ENCODE measurements around the gene MRPL44.
"Not testable (repeated sequence)": the region's sequence is repeated elsewhere in the genome, so short reads cannot be mapped to it uniquely, and the experiment has no call there.

The MRPL44 gene

GRCh38 chr2:223934870-223935269 is 22.4 kb upstream of the MRPL44 start:
- no peak for DNase-seq
- TF ChIP-seq CTCF (IDR thresholded peaks at IDR 0.05; ENCODE audit: low read depth, low read length), result no peak
- Histone ChIP-seq H3K9me3 (no peaks in the 10 kb centered on the region), H3K36me3 (no peaks in the 10 kb centered on the region; the same call in none of the 2 replicates), H3K27me3 (no peaks in the 10 kb centered on the region), H3K4me1 (peaks cover 8% of the 10 kb centered on the region), H3K4me3 (ENCODE audit: low read depth, low read length) (no peak overlapping the region)

- H3K36me3 ChIP-seq, result no peaks in the 10 kb centered on the region; the same call in none of the 2 replicates
- no peaks in the 10 kb centered on the region for H3K27me3 ChIP-seq
- H3K9me3 ChIP-seq, result no peaks in the 10 kb centered on the region
- TF ChIP-seq CTCF (IDR thresholded peaks at IDR 0.05; ENCODE audit: low read depth, low read length), result no peak
- no peak for DNase-seq
- no peak overlapping the region for H3K4me3 ChIP-seq (ENCODE audit: low read depth, low read length)
- peaks cover 3% of the 10 kb centered on the region for H3K4me1 ChIP-seq
Observed at GRCh38 chr2:223935459-223936125, 21.7 kb upstream of the MRPL44 start.

- Histone ChIP-seq H3K4me3 (ENCODE audit: low read depth, low read length) (no peak overlapping the region), H3K9me3 (no peaks in the 10 kb centered on the region), H3K27me3 (no peaks in the 10 kb centered on the region), H3K36me3 (no peaks in the 10 kb centered on the region; the same call in none of the 2 replicates), H3K4me1 (no peaks in the 10 kb centered on the region)
- no peak for TF ChIP-seq CTCF (IDR thresholded peaks at IDR 0.05; ENCODE audit: low read depth, low read length)
- DNase-seq, result no peak
Observed at GRCh38 chr2:223936862-223937326, 20.4 kb upstream of the MRPL44 start.

GRCh38 chr2:223937535-223937934 is 19.7 kb upstream of the MRPL44 start:
- no peak for TF ChIP-seq CTCF (IDR thresholded peaks at IDR 0.05; ENCODE audit: low read depth, low read length)
- H3K27me3 ChIP-seq, result no peaks in the 10 kb centered on the region
- H3K9me3 ChIP-seq, result no peaks in the 10 kb centered on the region
- DNase-seq, result no peak
- H3K36me3 ChIP-seq, result no peaks in the 10 kb centered on the region; the same call in none of the 2 replicates
- H3K4me1 ChIP-seq, result no peaks in the 10 kb centered on the region
- no peak overlapping the region for H3K4me3 ChIP-seq (ENCODE audit: low read depth, low read length)

GRCh38 chr2:223939438-223939837 is 17.8 kb upstream of the MRPL44 start:
- not testable (repeated sequence) for H3K9me3 ChIP-seq; H3K4me3 ChIP-seq (ENCODE audit: low read depth, low read length); H3K27me3 ChIP-seq; DNase-seq; H3K4me1 ChIP-seq; H3K36me3 ChIP-seq

- DNase-seq, result no peak
- Histone ChIP-seq H3K36me3 (no peaks in the 10 kb centered on the region; the same call in none of the 2 replicates), H3K27me3 (no peaks in the 10 kb centered on the region), H3K4me3 (ENCODE audit: low read depth, low read length) (no peak overlapping the region), H3K4me1 (peaks cover 7% of the 10 kb centered on the region; the same call in 1 of the 2 replicates), H3K9me3 (no peaks in the 10 kb centered on the region)
- no peak for TF ChIP-seq CTCF (IDR thresholded peaks at IDR 0.05; ENCODE audit: low read depth, low read length)
Observed at GRCh38 chr2:223941579-223942277, 15.5 kb upstream of the MRPL44 start.

Data from BE2C (cell line).